K562 treated with DMSO at 1 percent for 4 hours (cell line): ENCODE results near the gene HAUS7. TPM values are rescaled to one million over a fixed set of nuclear protein-coding genes. Genes with fewer than 3 reads are reported as not detected.

Experiments
- total RNA-seq: library from RNA; unstranded; fragments of 300-600 nt; gene quantifications from 2 replicates; pipeline ENCODE4 v1.2.3, GENCODE V29; 2022; ENCODE audit not compliant: insufficient read depth

Gene HAUS7
- total RNA-seq, result 33.3 and 52.1 TPM in 2 replicates

DNA sequence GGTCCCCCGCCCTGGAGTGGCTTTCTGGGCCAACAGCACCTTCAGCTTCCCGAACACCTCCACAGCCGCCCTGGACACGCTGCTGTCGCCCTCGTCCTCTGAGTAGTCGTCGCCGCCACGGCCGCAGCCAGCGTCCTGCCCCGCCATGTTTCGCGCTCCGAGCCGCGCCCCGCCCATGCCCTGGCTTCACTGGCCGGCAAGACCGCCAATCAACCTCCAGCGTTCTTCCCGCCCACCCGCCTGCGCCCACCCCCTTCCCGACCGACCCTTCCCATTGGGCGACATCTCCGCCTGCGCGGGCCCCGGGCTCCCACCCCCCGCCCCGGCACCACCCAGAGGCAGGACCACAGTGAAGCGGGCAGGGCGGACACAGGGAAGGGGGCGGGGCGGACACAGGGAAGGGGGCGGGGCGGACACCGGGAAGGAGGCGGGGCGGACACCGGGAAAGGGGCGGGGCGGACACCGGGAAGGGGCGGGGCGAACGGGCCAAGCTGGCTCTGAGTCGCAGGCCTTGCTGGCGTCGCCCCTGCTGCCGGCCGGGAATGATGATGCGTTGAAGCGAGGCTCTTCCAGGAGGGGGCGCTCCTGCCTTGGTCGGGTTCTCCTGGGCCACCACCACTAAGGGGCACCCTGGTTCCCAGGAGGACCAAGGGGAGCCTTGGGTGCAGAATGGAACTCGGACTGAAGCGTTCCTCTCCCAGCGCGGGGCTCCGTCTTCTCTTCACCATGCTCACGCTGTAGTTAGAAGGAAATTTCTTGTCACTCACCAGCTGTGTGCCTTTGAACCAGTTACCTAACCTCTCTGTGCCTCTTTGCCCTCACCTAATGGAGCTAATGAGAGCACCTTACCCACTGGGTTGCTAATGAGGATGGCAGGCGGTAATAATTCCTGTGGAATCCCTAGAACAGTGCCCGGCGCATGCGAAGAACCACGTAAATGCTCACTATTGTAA is at the start of gene HAUS7:
Gene HAUS7 (minus strand): TSS at position 166 of the 953 bp plus-strand sequence. CDS start 19 bp downstream, at position 147.

DNA sequence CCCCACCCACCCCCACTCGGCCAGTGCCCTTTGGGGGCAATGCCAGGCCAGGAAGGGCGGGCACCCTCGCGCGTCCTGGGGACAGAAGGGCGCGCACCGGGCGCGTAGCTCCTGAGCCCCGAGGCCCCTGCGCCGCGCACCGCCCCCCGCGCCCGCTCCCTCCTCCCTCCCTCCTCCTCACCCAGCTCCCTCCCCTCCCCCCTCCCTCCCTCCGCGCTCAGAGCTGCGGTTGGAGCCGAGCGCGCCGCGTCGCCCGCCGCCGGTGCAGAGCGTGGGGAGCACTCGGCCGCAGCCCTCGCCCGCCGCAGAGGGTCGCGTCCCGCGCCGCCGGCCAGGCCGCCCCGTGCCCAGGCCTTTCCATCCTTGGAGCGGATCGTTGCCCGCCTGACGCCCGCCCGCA is 47.0 kb upstream of the HAUS7 start, which contains the start of gene ATP2B3:
Gene ATP2B3 (plus strand): TSS at position 220 of the 400 bp plus-strand sequence. CDS start 18,606 bp downstream, outside the sequence.

DNA sequence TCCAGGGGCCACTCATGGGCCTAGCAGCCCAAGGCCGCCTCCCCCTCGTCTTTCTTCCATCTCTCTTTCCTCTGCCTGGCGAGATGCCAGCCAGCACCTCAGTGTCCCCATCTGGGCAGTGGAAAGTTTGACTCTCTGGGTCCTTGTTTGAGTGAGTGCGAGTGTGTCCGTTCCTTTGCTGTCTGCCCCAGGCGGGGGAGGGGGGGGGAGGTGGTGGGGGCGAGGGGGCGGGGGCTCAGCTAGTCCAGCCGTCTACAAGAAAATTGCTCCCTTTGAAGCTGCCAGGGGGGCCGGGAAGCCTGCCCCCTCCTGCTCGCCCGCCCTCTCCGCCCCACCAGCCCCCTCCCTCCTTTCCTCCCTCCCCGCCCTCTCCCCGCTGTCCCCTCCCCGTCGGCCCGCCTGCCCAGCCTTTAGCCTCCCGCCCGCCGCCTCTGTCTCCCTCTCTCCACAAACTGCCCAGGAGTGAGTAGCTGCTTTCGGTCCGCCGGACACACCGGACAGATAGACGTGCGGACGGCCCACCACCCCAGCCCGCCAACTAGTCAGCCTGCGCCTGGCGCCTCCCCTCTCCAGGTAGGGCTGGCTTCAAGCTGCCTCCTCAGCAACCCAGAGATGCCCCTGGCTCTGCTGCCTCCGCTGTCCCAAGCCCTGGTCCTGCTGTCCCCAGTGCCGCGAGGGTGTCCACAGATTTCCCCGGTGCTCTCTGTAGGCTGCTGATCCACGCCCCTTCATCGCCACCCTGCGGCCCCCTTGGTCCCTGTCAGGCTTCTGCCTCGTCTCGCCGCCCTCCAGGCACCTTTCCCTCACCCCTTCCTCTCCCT is 24.4 kb upstream of the HAUS7 start, which contains the start of gene BGN:
Gene BGN (plus strand): TSS at position 440 of the 821 bp plus-strand sequence. CDS start 9,652 bp downstream, outside the sequence.

DNA sequence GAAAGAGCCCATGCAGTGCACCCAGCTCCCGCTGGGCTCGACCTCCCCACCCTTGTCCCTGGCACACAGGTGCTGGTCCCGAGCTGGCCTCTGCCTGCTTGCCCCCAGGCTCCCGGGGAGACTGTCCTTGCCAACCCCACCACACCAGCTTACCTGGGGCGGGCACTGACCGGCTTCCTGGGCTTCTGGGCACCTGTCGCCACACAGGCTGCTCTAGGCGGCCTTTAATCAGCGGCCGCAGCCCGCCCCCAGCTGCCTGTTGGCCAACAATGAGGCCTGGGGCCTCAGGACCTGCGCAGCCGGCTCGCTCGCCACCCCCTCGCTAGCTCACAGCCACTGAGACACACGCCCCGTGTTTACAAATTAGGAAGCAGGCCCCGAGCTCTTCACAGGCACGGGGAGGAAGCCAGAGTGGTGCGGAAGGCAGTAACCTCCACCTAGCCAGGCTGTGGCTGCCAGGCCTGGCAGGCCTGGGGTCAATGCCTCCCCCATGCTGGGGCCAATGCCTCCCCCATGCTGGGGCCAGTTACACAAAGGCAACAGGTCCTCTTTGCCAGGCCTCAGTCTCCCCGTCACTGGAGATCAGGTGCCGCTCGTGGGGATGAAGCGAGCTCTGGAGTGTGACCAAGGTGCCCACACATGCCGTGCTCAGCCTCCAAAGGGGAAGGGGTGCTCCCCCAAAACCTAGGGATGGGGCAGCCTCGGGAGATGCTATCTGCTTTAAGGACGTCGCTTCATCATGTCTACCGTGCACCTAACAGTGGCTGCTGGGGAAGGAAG is 24.3 kb downstream of the HAUS7 start, which contains the start of gene TREX2:
Gene TREX2 (minus strand): TSS at position 201 of the 780 bp plus-strand sequence. CDS start 626 bp downstream, outside the sequence.

DNA sequence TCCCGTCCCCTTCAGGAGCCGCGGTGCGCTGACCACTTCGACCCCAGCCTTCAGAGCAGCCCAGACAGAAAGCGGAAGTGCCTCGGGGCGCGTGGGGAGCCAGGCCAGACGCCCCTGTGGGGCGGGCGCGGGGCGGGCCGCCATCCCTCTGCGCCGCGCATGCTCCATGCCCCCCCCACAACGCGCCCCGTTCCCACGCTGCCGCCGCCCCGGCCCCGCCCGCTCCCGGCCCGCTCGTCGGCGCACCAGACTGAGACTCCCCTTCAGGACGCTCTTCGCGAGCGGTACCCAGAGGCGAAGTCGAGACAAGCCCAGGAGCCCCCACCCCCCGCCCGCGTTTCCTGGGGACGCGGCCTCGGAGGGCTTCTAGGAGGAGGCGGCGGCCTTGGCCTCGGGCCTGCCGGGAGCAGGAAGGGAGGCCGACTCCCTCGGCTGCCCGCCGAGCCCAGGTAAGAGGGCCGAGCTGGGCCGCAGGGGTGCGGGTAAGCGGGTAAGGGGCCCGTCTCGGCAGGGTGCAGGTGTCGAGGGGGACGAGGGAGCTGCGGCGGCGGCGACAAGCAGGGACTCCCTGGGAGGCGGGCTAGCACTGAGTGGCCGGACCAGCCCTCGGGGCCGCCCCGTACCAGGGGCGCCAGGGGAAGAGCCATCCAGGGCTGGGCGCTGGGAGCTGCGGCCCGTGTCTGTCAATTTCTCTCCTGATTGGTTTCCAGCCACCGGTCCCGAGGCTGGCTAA is 59.0 kb downstream of the HAUS7 start, which contains the start of gene ZFP92:
Gene ZFP92 (plus strand): TSS at position 218 of the 733 bp plus-strand sequence. CDS start 6,851 bp downstream, outside the sequence.

DNA sequence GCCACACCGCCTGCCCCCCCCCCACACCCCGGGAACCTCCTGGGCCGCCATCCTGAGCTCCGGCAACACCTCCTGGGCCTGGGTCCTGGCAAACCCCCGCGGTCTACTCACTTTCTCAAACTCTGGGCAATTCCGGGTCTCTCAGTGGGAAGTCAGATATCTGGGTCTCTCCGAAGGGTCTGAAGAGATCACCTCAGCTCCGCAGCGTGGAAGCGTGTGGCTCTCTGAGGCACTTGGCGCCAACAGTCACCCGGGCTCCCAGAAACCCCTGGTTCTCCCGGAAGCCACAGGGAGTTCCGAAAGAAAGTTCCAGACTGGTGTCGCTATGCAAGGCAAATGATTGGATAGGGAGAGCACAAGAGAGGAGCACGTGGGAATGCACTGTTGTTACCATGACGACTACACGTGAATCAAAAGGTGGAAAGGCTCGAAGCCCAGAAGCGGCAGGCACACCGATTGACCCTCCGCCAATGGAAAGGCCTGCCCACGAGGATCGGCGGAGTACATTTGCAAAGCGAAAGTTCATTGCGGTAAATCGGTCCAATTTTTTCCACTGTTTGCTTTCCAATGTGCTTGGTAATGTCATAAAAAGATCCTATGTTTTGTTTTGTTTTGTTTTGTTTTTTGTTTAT is 69.1 kb downstream of the HAUS7 start, which contains the start of gene PNMA6E:
Gene PNMA6E (minus strand): TSS at position 218 of the 632 bp plus-strand sequence. CDS start 2,501 bp downstream, outside the sequence.

Other genes starting within 250 kb of the HAUS7 start
- not detected in 2 replicates for gene PNMA6F, start 148.8 kb downstream of the HAUS7 start, total RNA-seq
- gene ZNF275, start 136.4 kb downstream of the HAUS7 start, total RNA-seq, result 14.5 and 18.3 TPM in 2 replicates
- not detected in 2 replicates for gene PNMA6E, start 69.2 kb downstream of the HAUS7 start, total RNA-seq
- gene ZFP92, start 59.1 kb downstream of the HAUS7 start, total RNA-seq, result 2.2 and 3.5 TPM in 2 replicates
- 2.1 and 3.2 TPM in 2 replicates for gene TREX2, start 24.5 kb downstream of the HAUS7 start, total RNA-seq
- gene BGN, start 24.4 kb upstream of the HAUS7 start, total RNA-seq, result not detected in 2 replicates
- not detected in 2 replicates for gene ATP2B3, start 47.1 kb upstream of the HAUS7 start, total RNA-seq
- gene CCNQ, start 128.6 kb upstream of the HAUS7 start, total RNA-seq, result 38.9 and 42.8 TPM in 2 replicates
- gene DUSP9, start 176.6 kb upstream of the HAUS7 start, total RNA-seq, result 2.4 and 4.0 TPM in 2 replicates
- 1.6 and 2.5 TPM in 2 replicates for gene PNCK, start 203.2 kb upstream of the HAUS7 start, total RNA-seq
- gene SLC6A8, start 217.3 kb upstream of the HAUS7 start, total RNA-seq, result 27.8 and 36.7 TPM in 2 replicates